HCT116 (cell line): ENCODE data around the gene SLC44A4. TPM values are rescaled to one million over a fixed set of nuclear protein-coding genes. Genes with fewer than 3 reads are reported as not detected.
"Not testable (repeated sequence)": the region's sequence is repeated elsewhere in the genome, so short reads cannot be mapped to it uniquely, and the experiment has no call there.

Source experiments
- ATAC-seq: fragments of 200-7000 bp; cut with Tn5 transposase; 2 replicates; pipeline ENCODE4 v1.9.1; 2020; ENCODE audit warnings: mild to moderate bottlenecking, moderate library complexity
- BruUV-seq: library from RNA; stranded (reverse); fragments of 400-500 nt; replicated peaks from 2 replicates; lab custom pipeline; 2021; lab: Mats Ljungman, UMichigan
- CTCF ChIA-PET: fragments of 300-600 bp; sonication (Branson Sonifier 250); formaldehyde crosslinking; loops from one replicate; lab custom pipeline; 2021; ENCODE audit warnings: antibody characterized with exemption; lab: Charles Lee
- POLR2A ChIA-PET: fragments of 300-600, 350-600 bp; sonication (Branson Sonifier 250); formaldehyde crosslinking; loops from one replicate; lab custom pipeline; 2021; ENCODE audit warnings: antibody characterized with exemption; lab: Charles Lee
- RAD21 ChIA-PET, 2 experiments: fragments of 300-600 bp; sonication (Branson Sonifier 250); formaldehyde crosslinking; loops; one replicate each; lab custom pipeline; 2023; ENCODE audit warnings: low total read pairs in 2 of 2; ENCODE audit not compliant: uncharacterized antibody in 2 of 2, unreplicated experiment in 2 of 2, low non-redundant PET in 1 of 2; lab: Charles Lee
- DNase-seq: peaks from one replicate; pipeline ENCODE4 v3.0.0-alpha.2; 2010; ENCODE audit warnings: low read depth, low spot score
- H2AFZ ChIP-seq: fragments of 200-600 bp; shearing (Covaris generic), sonication (generic); 2 replicates; pipeline ENCODE4 v1.6.1; 2017; ENCODE audit warnings: low read depth, mixed run types, mixed read lengths, antibody characterized with exemption, low read length; ENCODE audit not compliant: poor library complexity, severe bottlenecking
- H3K27ac ChIP-seq: 2 replicates; pipeline ENCODE4 v1.5.1; 2012; ENCODE audit warnings: low read depth, low read length
- H3K27me3 ChIP-seq: fragments of 200-600 bp; sonication (generic); 2 replicates; pipeline ENCODE4 v1.6.1; 2016; ENCODE audit warnings: mixed run types, low read length, mixed read lengths; ENCODE audit not compliant: insufficient read depth
- H3K36me3 ChIP-seq, 2 experiments: fragments of 200-500 bp in 1 of 2; fragments of 200-600 bp in 1 of 2; sonication (Bioruptor generic) in 1 of 2; sonication (generic) in 1 of 2; 2 replicates each; pipeline versions ENCODE4 v1.5.1 to v1.6.1; 2014 to 2016; ENCODE audit warnings: low read length in 2 of 2, inconsistent platforms in 1 of 2, mixed read lengths in 1 of 2, mixed run types in 1 of 2; ENCODE audit not compliant: insufficient read depth in 2 of 2, control insufficient read depth in 1 of 2
- H3K4me1 ChIP-seq, 2 experiments: fragments of 200-600 bp in 1 of 2; sonication (generic) in 1 of 2; 2 replicates each; pipeline versions ENCODE4 v1.5.1 to v1.6.1; 2012 to 2017; ENCODE audit warnings: low read length in 2 of 2, inconsistent platforms in 1 of 2, mild to moderate bottlenecking in 1 of 2, mixed read lengths in 1 of 2, mixed run types in 1 of 2, moderate library complexity in 1 of 2; ENCODE audit not compliant: insufficient read depth in 2 of 2, control insufficient read depth in 1 of 2
- H3K4me2 ChIP-seq: fragments of 200-600 bp; sonication (generic); 2 replicates; pipeline ENCODE4 v1.6.1; 2017; ENCODE audit warnings: mixed run types, low read length, mixed read lengths
- H3K4me3 ChIP-seq, 2 experiments: fragments of 200-600 bp in 1 of 2; sonication (generic) in 1 of 2; replicated peaks in 1 of 2; 2 replicates each; pipeline ENCODE4 v1.5.1; 2011 to 2016; ENCODE audit warnings: low read length in 2 of 2, control low read depth in 1 of 2, low read depth in 1 of 2, mild to moderate bottlenecking in 1 of 2, mixed read lengths in 1 of 2, mixed run types in 1 of 2
- H3K79me2 ChIP-seq: fragments of 200-600 bp; sonication (generic); 2 replicates; pipeline ENCODE4 v1.6.1; 2017; ENCODE audit warnings: mild to moderate bottlenecking, mixed run types, low read length, moderate library complexity, mixed read lengths; ENCODE audit not compliant: insufficient read depth
- H3K9ac ChIP-seq: fragments of 200-600 bp; sonication (generic); 2 replicates; pipeline ENCODE4 v1.6.1; 2016; ENCODE audit warnings: low read length, mixed read lengths
- H3K9me2 ChIP-seq: fragments of 200-600 bp; sonication (generic), shearing (Covaris generic); 2 replicates; pipeline ENCODE4 v1.6.1; 2017; ENCODE audit warnings: mixed run types, mild to moderate bottlenecking, moderate library complexity; ENCODE audit not compliant: insufficient read depth
- H3K9me3 ChIP-seq, 2 experiments: fragments of 200-500 bp in 1 of 2; fragments of 200-600 bp in 1 of 2; sonication (Bioruptor generic) in 1 of 2; sonication (generic) in 1 of 2; 2 replicates each; pipeline ENCODE4 v1.6.1; 2014 to 2017; ENCODE audit warnings: low read length in 2 of 2, mixed read lengths in 2 of 2, inconsistent platforms in 1 of 2, low read depth in 1 of 2, mild to moderate bottlenecking in 1 of 2, mixed run types in 1 of 2, moderate library complexity in 1 of 2; ENCODE audit not compliant: control insufficient read depth in 1 of 2, insufficient read depth in 1 of 2
- H4K20me1 ChIP-seq: fragments of 200-600 bp; sonication (generic), shearing (Covaris generic); 2 replicates; pipeline ENCODE4 v1.6.1; 2017; ENCODE audit warnings: mixed run types, mild to moderate bottlenecking, moderate library complexity; ENCODE audit not compliant: insufficient read depth
- ELF1 ChIP-seq: IDR thresholded peaks from 2 replicates; pipeline ENCODE4 v1.6.1; 2012; ENCODE audit warnings: low read depth, borderline replicate concordance
- JUND ChIP-seq: IDR thresholded peaks from 2 replicates; pipeline ENCODE4 v1.6.1; 2012
- SIN3A ChIP-seq: IDR thresholded peaks from 2 replicates; pipeline ENCODE4 v1.6.1; 2012; ENCODE audit warnings: low read depth
- TCF7L2 ChIP-seq: IDR thresholded peaks from 2 replicates; pipeline ENCODE4 v1.7.0; 2011; ENCODE audit warnings: borderline replicate concordance, inconsistent platforms; ENCODE audit not compliant: insufficient read depth, insufficient read length; ENCODE audit errors: extremely low read depth
- YY1 ChIP-seq: IDR thresholded peaks from 2 replicates; pipeline ENCODE4 v1.6.1; 2011; ENCODE audit warnings: low read length, low read depth, moderate library complexity, mild to moderate bottlenecking; ENCODE audit not compliant: insufficient replicate concordance; ENCODE audit errors: extremely low read depth
- ZBTB33 ChIP-seq: IDR thresholded peaks from 2 replicates; pipeline ENCODE4 v1.6.1; 2011; ENCODE audit warnings: mild to moderate bottlenecking, low read length, moderate library complexity; ENCODE audit not compliant: insufficient replicate concordance; ENCODE audit errors: extremely low read depth
- ZFX ChIP-seq: fragments of 450-650 bp; IDR thresholded peaks from 2 replicates; pipeline ENCODE4 v1.6.1; 2017
- ZNF274 ChIP-seq: fragments of 200-500 bp; sonication (Bioruptor generic); IDR thresholded peaks from 2 replicates; pipeline ENCODE4 v1.6.1; 2014; ENCODE audit warnings: mild to moderate bottlenecking, low read depth, low read length, inconsistent platforms
- intact Hi-C: fragments of 100-400 bp; cut with micrococcal nuclease; formaldehyde crosslinking; loops from 2 replicates; pipeline ENCODE4 v1.10.0; 2022
- total RNA-seq: library from RNA; stranded (reverse); gene quantifications from one replicate; pipeline ENCODE4 v1.2.1, GENCODE V29; 2021; ENCODE audit not compliant: unreplicated experiment
- TF ChIP-seq, protein P1 (sequence below): IDR thresholded peaks from 2 replicates; pipeline ENCODE4 v1.6.1; 2012; ENCODE audit warnings: low read depth

SLC44A4 gene
- total RNA-seq, 1 experiment from 2014 or later: 0.74 TPM

- POLR2A ChIA-PET: no interaction called here
- no peaks in the 10 kb centered on the region for H3K27me3 ChIP-seq
- RAD21 ChIA-PET: no interaction called here
- no peak overlapping the region for H3K4me3 ChIP-seq
- no peak overlapping the region for H3K27ac ChIP-seq
- TF ChIP-seq JUND (no peak), ELF1 (no peak), YY1 (no peak), SIN3A (no peak), ZFX (no peak), ZNF274 (no peak), ZBTB33 (no peak), TCF7L2 (no peak)
- TF ChIP-seq, protein P1, sequence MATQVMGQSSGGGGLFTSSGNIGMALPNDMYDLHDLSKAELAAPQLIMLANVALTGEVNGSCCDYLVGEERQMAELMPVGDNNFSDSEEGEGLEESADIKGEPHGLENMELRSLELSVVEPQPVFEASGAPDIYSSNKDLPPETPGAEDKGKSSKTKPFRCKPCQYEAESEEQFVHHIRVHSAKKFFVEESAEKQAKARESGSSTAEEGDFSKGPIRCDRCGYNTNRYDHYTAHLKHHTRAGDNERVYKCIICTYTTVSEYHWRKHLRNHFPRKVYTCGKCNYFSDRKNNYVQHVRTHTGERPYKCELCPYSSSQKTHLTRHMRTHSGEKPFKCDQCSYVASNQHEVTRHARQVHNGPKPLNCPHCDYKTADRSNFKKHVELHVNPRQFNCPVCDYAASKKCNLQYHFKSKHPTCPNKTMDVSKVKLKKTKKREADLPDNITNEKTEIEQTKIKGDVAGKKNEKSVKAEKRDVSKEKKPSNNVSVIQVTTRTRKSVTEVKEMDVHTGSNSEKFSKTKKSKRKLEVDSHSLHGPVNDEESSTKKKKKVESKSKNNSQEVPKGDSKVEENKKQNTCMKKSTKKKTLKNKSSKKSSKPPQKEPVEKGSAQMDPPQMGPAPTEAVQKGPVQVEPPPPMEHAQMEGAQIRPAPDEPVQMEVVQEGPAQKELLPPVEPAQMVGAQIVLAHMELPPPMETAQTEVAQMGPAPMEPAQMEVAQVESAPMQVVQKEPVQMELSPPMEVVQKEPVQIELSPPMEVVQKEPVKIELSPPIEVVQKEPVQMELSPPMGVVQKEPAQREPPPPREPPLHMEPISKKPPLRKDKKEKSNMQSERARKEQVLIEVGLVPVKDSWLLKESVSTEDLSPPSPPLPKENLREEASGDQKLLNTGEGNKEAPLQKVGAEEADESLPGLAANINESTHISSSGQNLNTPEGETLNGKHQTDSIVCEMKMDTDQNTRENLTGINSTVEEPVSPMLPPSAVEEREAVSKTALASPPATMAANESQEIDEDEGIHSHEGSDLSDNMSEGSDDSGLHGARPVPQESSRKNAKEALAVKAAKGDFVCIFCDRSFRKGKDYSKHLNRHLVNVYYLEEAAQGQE: no peak
- TF ChIP-seq, all 23 proteins: peak for 0
- no peaks in the 10 kb centered on the region for H3K36me3 ChIP-seq
- no peak overlapping the region for H3K4me2 ChIP-seq
- H3K79me2 ChIP-seq: no peaks in the 10 kb centered on the region
- CTCF ChIA-PET: no interaction called here
- DNase-seq (no peak), ATAC-seq (no peak)
- H2AFZ ChIP-seq: no peak overlapping the region
- H3K9me3 ChIP-seq: no peaks in the 10 kb centered on the region
- intact Hi-C loops: no loop called here
- no peak overlapping the region for H3K9ac ChIP-seq
- H3K4me1 ChIP-seq: peaks cover 0 to 16% of the 10 kb centered on the region in 2 experiments; a peak in 2 of 4 replicates
- no TSS peak for BruUV-seq
- H3K9me2 ChIP-seq: no peaks in the 10 kb centered on the region
- no peaks in the 10 kb centered on the region for H4K20me1 ChIP-seq
Observed at GRCh38 chr6:31858707-31859106, 20.1 kb downstream of the SLC44A4 start.

DNA sequence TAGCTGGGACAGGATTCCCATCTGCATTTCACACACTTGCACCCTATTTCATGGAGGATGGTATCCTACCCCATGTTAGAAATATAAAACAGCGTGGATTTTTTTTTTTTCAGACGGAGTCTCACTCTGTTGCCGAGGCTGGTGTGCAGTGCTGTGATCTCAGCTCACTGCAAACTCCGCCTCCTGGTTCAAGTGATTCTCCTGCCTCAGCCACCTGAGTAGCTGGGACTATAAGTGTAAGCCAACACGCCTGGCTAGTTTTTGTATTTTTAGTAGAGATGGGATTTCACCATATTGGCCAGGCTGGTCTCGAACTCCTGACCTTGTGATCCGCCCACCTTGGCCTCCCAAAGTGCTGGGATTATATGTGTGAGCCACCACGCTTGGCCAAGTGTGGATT lies 21.0 kb downstream of the SLC44A4 start:
- H3K27me3 ChIP-seq, DNase-seq, POLR2A ChIA-PET, BruUV-seq, H3K9ac ChIP-seq, CTCF ChIA-PET, H3K4me3 ChIP-seq, H4K20me1 ChIP-seq, H2AFZ ChIP-seq, H3K9me3 ChIP-seq, H3K27ac ChIP-seq, H3K9me2 ChIP-seq, H3K36me3 ChIP-seq, RAD21 ChIA-PET, H3K4me2 ChIP-seq, ATAC-seq, H3K79me2 ChIP-seq, intact Hi-C loops: not testable (repeated sequence)
- peaks cover 0 to 11% of the 10 kb centered on the region in 2 experiments; a peak in 2 of 4 replicates for H3K4me1 ChIP-seq
